ENCODE results near the gene GNPTG. TPM values are rescaled to one million over a fixed set of nuclear protein-coding genes. Genes with fewer than 3 reads are reported as not detected.

Gene GNPTG
- total RNA-seq, 4 donors from 2014 or later, result 53.8 to 130 (median 79.1) TPM

DNA sequence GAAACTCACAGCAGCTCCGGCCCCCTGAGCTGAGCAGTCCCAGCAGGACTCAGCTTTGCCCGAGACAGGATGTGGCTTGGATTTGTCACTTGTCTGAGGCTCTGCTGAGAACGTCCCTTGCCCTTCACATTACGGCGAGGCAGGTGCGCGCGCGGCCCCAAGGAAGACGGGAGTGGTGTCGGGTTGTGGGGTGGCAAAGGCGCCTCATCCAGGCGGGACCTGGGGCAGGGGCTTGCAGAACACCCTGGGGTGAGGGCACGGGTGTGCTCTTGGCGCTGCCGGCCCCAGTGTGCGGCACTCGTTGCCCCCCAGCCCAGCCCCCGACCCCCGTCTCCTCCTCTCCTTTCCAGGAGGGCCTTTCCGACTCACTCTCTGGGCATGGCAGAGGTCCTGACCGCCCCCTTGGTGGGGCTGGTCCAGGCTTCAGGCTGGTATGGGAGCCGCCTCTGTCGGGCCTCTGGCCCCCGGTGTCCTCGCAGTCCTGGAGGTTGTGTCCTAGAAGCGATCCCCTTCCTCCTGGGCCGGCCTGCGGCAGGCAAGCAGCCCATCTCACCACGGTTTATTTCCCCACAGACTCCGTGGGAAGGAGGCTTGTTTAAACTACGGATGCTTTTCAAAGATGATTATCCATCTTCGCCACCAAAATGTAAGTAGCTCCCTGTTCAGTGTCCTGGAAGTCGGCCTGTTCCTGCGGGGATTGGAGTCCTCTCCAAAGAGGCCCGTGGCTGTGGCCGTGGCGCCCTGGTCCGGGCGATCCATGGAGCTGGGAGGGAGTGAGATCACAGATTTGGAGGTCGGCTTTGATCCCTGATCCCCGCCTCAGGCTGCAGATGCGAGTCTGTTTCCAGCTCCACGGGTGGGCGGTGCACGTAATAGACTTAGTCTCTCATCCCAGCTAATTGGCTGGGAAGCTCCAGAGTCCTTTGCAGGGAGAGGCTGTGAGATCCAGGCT lies 36.4 kb upstream of the GNPTG start:
- WGBS, 2 donors (ENCODE audit: low coverage in 1 of 2), result 88% methylated on average over 45 of the region's 46 CpGs; no CpG with 5 or more reads in 1 of the 2 donors
- in situ Hi-C loops (cut with MboI; ENCODE audit: low pct_ligation_motif_present in 1 of 4, low pct_unique_long_range_greater_than_20kb in 1 of 4, low sequenced_read_pairs in 3 of 4), result no loop called here
- no peak for TF ChIP-seq EP300 (IDR thresholded peaks at IDR 0.05; ENCODE audit: low read depth)
- TF ChIP-seq, protein P1, sequence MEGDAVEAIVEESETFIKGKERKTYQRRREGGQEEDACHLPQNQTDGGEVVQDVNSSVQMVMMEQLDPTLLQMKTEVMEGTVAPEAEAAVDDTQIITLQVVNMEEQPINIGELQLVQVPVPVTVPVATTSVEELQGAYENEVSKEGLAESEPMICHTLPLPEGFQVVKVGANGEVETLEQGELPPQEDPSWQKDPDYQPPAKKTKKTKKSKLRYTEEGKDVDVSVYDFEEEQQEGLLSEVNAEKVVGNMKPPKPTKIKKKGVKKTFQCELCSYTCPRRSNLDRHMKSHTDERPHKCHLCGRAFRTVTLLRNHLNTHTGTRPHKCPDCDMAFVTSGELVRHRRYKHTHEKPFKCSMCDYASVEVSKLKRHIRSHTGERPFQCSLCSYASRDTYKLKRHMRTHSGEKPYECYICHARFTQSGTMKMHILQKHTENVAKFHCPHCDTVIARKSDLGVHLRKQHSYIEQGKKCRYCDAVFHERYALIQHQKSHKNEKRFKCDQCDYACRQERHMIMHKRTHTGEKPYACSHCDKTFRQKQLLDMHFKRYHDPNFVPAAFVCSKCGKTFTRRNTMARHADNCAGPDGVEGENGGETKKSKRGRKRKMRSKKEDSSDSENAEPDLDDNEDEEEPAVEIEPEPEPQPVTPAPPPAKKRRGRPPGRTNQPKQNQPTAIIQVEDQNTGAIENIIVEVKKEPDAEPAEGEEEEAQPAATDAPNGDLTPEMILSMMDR (IDR thresholded peaks at IDR 0.05), result no peak
- TF ChIP-seq POLR2A (IDR thresholded peaks at IDR 0.05), result no peak
- TF ChIP-seq POLR2AphosphoS5 (IDR thresholded peaks at IDR 0.05), result no peak
- H3K4me3 ChIP-seq, result no peak overlapping the region
- H3K9me3 ChIP-seq, result no peaks in the 10 kb centered on the region
- H3K27ac ChIP-seq, result no peak overlapping the region
- no peak for DNase-seq
- H3K4me1 ChIP-seq, result peaks cover 17 to 32% (median 27%) of the 10 kb centered on the region in 4 donors
- no peaks in the 10 kb centered on the region for H3K27me3 ChIP-seq
- intact Hi-C loops (cut with DNase I; ENCODE audit: low total_unique reads), result no loop called here
- peaks cover 0 to 60% (median 25%) of the 10 kb centered on the region in 4 donors for H3K36me3 ChIP-seq

DNA sequence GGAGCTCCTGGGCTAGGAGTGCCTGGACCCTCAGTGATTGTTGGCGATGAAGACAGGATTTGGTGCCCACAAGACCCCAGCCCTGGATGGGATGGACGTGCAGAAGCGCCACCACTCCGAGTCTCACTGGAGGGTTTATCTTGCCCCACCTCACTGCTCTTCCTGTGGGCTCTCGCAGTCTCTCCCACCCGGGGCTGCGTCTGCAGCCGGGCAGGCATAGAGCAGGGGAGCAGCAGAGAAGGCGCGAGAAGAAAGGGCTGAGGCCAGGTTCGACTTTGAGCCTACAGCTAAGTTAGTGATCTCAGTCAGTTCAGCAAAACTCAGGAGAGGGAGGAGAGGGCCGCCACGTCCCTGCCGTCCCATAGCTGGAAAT lies 35.7 kb upstream of the GNPTG start:
- Histone ChIP-seq H3K27me3 (no peaks in the 10 kb centered on the region), H3K9me3 (no peaks in the 10 kb centered on the region), H3K4me3 (no peak overlapping the region), H3K4me1 (peaks cover 11 to 25% (median 21%) of the 10 kb centered on the region in 4 donors), H3K36me3 (peaks cover 0 to 67% (median 28%) of the 10 kb centered on the region in 4 donors), H3K27ac (no peak overlapping the region)
- in situ Hi-C loops (cut with MboI; ENCODE audit: low pct_ligation_motif_present in 1 of 4, low pct_unique_long_range_greater_than_20kb in 1 of 4, low sequenced_read_pairs in 3 of 4) (no loop called here), intact Hi-C loops (cut with DNase I; ENCODE audit: low total_unique reads) (no loop called here)
- DNase-seq, result no peak
- TF ChIP-seq POLR2AphosphoS5 (IDR thresholded peaks at IDR 0.05) (no peak), EP300 (IDR thresholded peaks at IDR 0.05; ENCODE audit: low read depth) (no peak), POLR2A (IDR thresholded peaks at IDR 0.05) (no peak)
- TF ChIP-seq, protein P1 (IDR thresholded peaks at IDR 0.05), result no peak
- WGBS, 2 donors (ENCODE audit: low coverage in 1 of 2), result 95% methylated on average over 14 of the region's 14 CpGs; no CpG with 5 or more reads in 1 of the 2 donors

DNA sequence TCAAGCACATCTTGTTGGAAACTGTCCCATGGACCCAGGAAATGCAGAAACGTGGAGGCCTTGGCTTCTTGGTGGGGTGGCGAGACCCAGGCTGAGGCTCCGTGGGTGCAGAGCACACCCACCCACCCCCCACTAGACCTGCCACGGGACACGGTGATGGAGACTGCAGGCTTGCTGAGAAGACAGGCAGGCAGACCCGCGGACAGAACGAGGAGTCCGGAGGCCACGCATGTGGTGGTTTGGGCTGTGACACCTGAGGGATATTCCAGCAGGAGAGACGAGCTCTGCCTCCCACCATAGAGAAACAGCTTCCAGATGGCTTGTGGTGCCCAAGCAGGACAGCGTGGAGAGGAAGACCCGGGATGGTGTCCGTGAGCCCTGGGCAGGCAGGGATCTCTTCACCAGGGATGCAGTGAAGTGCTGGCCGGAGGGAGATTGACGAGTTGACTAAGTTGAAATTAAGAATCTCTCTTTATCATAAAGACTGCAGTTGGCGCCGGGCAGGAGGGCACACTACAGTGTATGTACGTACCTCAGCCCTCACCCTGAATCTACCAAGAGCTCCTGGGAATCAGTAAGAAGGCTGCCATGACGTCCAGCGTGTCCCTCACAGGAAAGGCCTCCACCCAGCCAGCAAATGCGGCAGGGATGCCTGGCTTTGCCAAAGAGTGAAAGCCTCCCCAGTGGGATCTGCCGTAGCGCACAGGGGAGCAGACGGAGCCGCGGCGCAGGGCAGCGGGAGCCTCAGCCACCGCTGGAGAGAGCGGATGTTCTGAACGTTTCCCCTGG lies 34.1 kb upstream of the GNPTG start:
- Histone ChIP-seq H3K4me1 (peaks cover 0 to 9% (median 4%) of the 10 kb centered on the region in 4 donors), H3K4me3 (no peak overlapping the region), H3K36me3 (peaks cover 0 to 69% (median 30%) of the 10 kb centered on the region in 4 donors), H3K27me3 (no peaks in the 10 kb centered on the region), H3K27ac (no peak overlapping the region), H3K9me3 (no peaks in the 10 kb centered on the region)
- TF ChIP-seq, protein P1 (IDR thresholded peaks at IDR 0.05), result no peak
- TF ChIP-seq POLR2AphosphoS5 (IDR thresholded peaks at IDR 0.05), result no peak
- TF ChIP-seq POLR2A (IDR thresholded peaks at IDR 0.05), result no peak
- no peak for TF ChIP-seq EP300 (IDR thresholded peaks at IDR 0.05; ENCODE audit: low read depth)
- in situ Hi-C loops (cut with MboI; ENCODE audit: low pct_ligation_motif_present in 1 of 4, low pct_unique_long_range_greater_than_20kb in 1 of 4, low sequenced_read_pairs in 3 of 4), result no loop called here
- intact Hi-C loops (cut with DNase I; ENCODE audit: low total_unique reads), result no loop called here
- 89% methylated on average over 32 of the region's 32 CpGs; no CpG with 5 or more reads in 1 of the 2 donors for WGBS, 2 donors (ENCODE audit: low coverage in 1 of 2)
- DNase-seq, result no peak

DNA sequence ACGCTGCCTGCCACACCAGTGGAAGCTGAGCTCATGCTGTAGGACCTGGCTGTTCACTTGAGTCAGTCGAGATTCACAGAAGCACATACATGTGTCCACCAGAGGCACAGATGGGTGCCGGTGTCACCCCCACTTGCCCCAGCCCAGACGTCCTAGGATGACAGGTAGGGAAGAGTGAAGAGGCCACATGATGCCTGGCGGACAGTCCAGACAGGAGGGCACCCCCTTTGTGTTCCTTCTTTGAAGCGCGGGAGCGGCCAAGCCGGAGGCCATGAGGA lies 33.5 kb upstream of the GNPTG start:
- H3K27me3 ChIP-seq, result no peaks in the 10 kb centered on the region
- peaks cover 0 to 3% (median 0%) of the 10 kb centered on the region in 4 donors for H3K4me1 ChIP-seq
- no peak overlapping the region for H3K4me3 ChIP-seq
- DNase-seq, result no peak
- intact Hi-C loops (cut with DNase I; ENCODE audit: low total_unique reads), result no loop called here
- 71 to 75% methylated on average over 4 to 9 of the region's 9 CpGs for WGBS, 2 donors (ENCODE audit: low coverage in 1 of 2)
- no peaks in the 10 kb centered on the region for H3K9me3 ChIP-seq
- TF ChIP-seq POLR2AphosphoS5 (IDR thresholded peaks at IDR 0.05) (no peak), POLR2A (IDR thresholded peaks at IDR 0.05) (no peak), EP300 (IDR thresholded peaks at IDR 0.05; ENCODE audit: low read depth) (no peak)
- TF ChIP-seq, protein P1 (IDR thresholded peaks at IDR 0.05), result no peak
- in situ Hi-C loops (cut with MboI; ENCODE audit: low pct_ligation_motif_present in 1 of 4, low pct_unique_long_range_greater_than_20kb in 1 of 4, low sequenced_read_pairs in 3 of 4), result no loop called here
- peaks cover 0 to 70% (median 31%) of the 10 kb centered on the region in 4 donors for H3K36me3 ChIP-seq
- H3K27ac ChIP-seq, result no peak overlapping the region

All from transverse colon (tissue), 4 donors.